IMR-90 (cell line): Measurements from ENCODE around the gene MAP2K5.

Source experiments
- CEBPB ChIP-seq: IDR thresholded peaks from 2 replicates; pipeline ENCODE4 v1.6.1; 2012; ENCODE audit warnings: low read depth, low read length, improper control_type of control experiment
- CTCF ChIP-seq: conservative IDR thresholded peaks from 2 replicates; pipeline ENCODE4 v1.5.1; 2012; ENCODE audit warnings: mild to moderate bottlenecking, low read depth, low read length, improper control_type of control experiment

- TF ChIP-seq CTCF (no peak), CEBPB (no peak)
These were observed 218.8 kb downstream of the MAP2K5 start for GRCh38 chr15:67761343-67761742.
